PC-3 (cell line): ENCODE data around the gene CCL15. TPM values are rescaled to one million over a fixed set of nuclear protein-coding genes. Genes with fewer than 3 reads are reported as not detected.

Experiments used
- ATAC-seq: fragments of 200-7000 bp; cut with Tn5 transposase; 2 replicates; pipeline ENCODE4 v1.9.1; 2020; ENCODE audit warnings: mild to moderate bottlenecking, moderate library complexity
- BruUV-seq: library from RNA; stranded (reverse); fragments of 400-500 nt; replicated peaks from 2 replicates; lab custom pipeline; 2021; lab: Mats Ljungman, UMichigan
- CTCF ChIA-PET: fragments of 300-600 bp; sonication (Branson Sonifier 250); formaldehyde crosslinking; loops from one replicate; lab custom pipeline; 2022; ENCODE audit warnings: antibody characterized with exemption; lab: Charles Lee
- POLR2A ChIA-PET: fragments of 300-600 bp; sonication (Branson Sonifier 250); formaldehyde crosslinking; loops from one replicate; lab custom pipeline; 2022; ENCODE audit warnings: antibody characterized with exemption; ENCODE audit not compliant: unreplicated experiment; lab: Charles Lee
- DNase-seq: peaks from one replicate; pipeline ENCODE4 v3.0.0-alpha.2; 2015
- H2AFZ ChIP-seq: fragments of 300-600 bp; sonication (generic); 2 replicates; pipeline ENCODE4 v1.6.0; 2016; ENCODE audit warnings: antibody characterized with exemption, low read length
- H3F3A ChIP-seq: fragments of 300-600 bp; sonication (generic); one replicate; pipeline ENCODE4 v1.6.0; 2017; ENCODE audit warnings: antibody characterized with exemption, low read length, control low read depth, mild to moderate bottlenecking; ENCODE audit not compliant: unreplicated experiment
- H3K27ac ChIP-seq: fragments of 300-600 bp; sonication (generic); 2 replicates; pipeline ENCODE4 v1.5.1; 2016; ENCODE audit warnings: mild to moderate bottlenecking, low read length
- H3K27me3 ChIP-seq: fragments of 300-600 bp; sonication (generic); 2 replicates; pipeline ENCODE4 v1.6.1; 2016; ENCODE audit warnings: low read length, mixed read lengths
- H3K36me3 ChIP-seq: fragments of 300-600 bp; sonication (generic); 2 replicates; pipeline ENCODE4 v1.6.1; 2016; ENCODE audit warnings: low read depth, mixed run types, low read length, mixed read lengths
- H3K4me1 ChIP-seq: fragments of 300-600 bp; sonication (generic); 2 replicates; pipeline ENCODE4 v1.5.1; 2016; ENCODE audit warnings: low read length; ENCODE audit not compliant: insufficient read depth
- H3K4me2 ChIP-seq: fragments of 300-600 bp; sonication (generic); 2 replicates; pipeline ENCODE4 v1.6.0; 2016; ENCODE audit warnings: low read length
- H3K4me3 ChIP-seq: fragments of 300-600 bp; sonication (generic); 2 replicates; pipeline ENCODE4 v1.5.1; 2016; ENCODE audit warnings: mild to moderate bottlenecking, low read length, mixed read lengths
- H3K79me2 ChIP-seq: fragments of 300-600 bp; sonication (generic); 2 replicates; pipeline ENCODE4 v1.6.1; 2017; ENCODE audit warnings: low read length, mixed read lengths
- H3K9ac ChIP-seq: fragments of 300-600 bp; sonication (generic); 2 replicates; pipeline ENCODE4 v1.6.0; 2016; ENCODE audit warnings: mild to moderate bottlenecking, low read length
- H3K9me2 ChIP-seq: fragments of 300-600 bp; sonication (generic); replicated peaks from 2 replicates; pipeline ENCODE4 v1.6.1; 2016; ENCODE audit warnings: mixed run types, low read length, mixed read lengths
- H3K9me3 ChIP-seq: fragments of 300-600 bp; sonication (generic); 2 replicates; pipeline ENCODE4 v1.6.1; 2016; ENCODE audit warnings: low read length, mixed read lengths
- H4K20me1 ChIP-seq: fragments of 300-600 bp; sonication (generic); 2 replicates; pipeline ENCODE4 v1.6.1; 2016; ENCODE audit warnings: low read length, mixed read lengths
- CTCF ChIP-seq: fragments of 300-600 bp; sonication (generic); conservative IDR thresholded peaks from 2 replicates; pipeline ENCODE4 v1.5.1; 2017; ENCODE audit warnings: antibody characterized with exemption, low read depth, mild to moderate bottlenecking, low read length
- EZH2 ChIP-seq: fragments of 300-600 bp; sonication (generic); IDR thresholded peaks from one replicate; pipeline ENCODE4 v1.6.1; 2017; ENCODE audit warnings: antibody characterized with exemption, mild to moderate bottlenecking, low read length; ENCODE audit not compliant: unreplicated experiment
- EZH2phosphoT487 ChIP-seq: fragments of 300-600 bp; sonication (generic); IDR thresholded peaks from 2 replicates; pipeline ENCODE4 v1.6.1; 2018; ENCODE audit warnings: mild to moderate bottlenecking, antibody characterized with exemption, low read length, borderline replicate concordance
- intact Hi-C: fragments of 100-400 bp; cut with micrococcal nuclease; formaldehyde crosslinking; loops from 2 replicates; pipeline ENCODE4 v1.9.0; 2023
- total RNA-seq: library from RNA; depleted of rRNA; stranded (reverse); fragments of >200 nt; gene quantifications from 2 replicates; pipeline ENCODE4 v1.2.3, GENCODE V29; 2014

CCL15 gene
- total RNA-seq, 1 experiment from 2014 or later = not detected

GRCh38 chr17:36036235-36036634 lies 34.9 kb upstream of the CCL15 start:
- no peaks in the 10 kb centered on the region for H3K36me3 ChIP-seq
- intact Hi-C loops = no loop called here
- ATAC-seq = no peak
- no peaks in the 10 kb centered on the region for H3K79me2 ChIP-seq
- CTCF ChIA-PET = no interaction called here
- H3K9ac ChIP-seq = no peak overlapping the region
- H3F3A ChIP-seq = no peaks in the 10 kb centered on the region
- no TSS peak for BruUV-seq
- no peak overlapping the region for H3K4me2 ChIP-seq
- H4K20me1 ChIP-seq = no peaks in the 10 kb centered on the region
- H3K4me3 ChIP-seq = no peak overlapping the region
- H3K9me2 ChIP-seq = no peaks in the 10 kb centered on the region
- POLR2A ChIA-PET = no interaction called here
- H3K4me1 ChIP-seq = no peaks in the 10 kb centered on the region
- no peak for DNase-seq
- H3K27me3 ChIP-seq = peaks cover 28% of the 10 kb centered on the region
- no peak overlapping the region for H2AFZ ChIP-seq
- no peaks in the 10 kb centered on the region for H3K9me3 ChIP-seq
- no peak overlapping the region for H3K27ac ChIP-seq
- TF ChIP-seq EZH2 (no peak), EZH2phosphoT487 (no peak), CTCF (no peak)

DNA sequence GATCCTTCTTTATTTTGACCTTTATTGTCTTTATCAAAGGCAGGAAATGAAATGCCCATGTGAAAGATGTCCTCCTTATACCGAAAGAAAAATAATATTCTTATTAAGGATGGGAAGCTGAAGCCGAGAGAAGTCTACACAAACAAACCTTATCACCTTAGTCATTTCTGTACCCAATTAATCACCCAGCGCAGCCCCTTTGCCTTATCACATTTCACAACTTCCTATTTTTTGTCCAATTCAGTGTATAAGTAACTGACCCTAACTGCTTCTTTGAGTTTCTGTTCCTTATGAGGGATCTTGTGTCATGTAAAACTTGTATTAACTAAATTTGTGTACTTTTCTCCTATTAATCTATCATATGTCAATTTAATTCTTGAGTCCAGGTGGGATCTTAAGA lies 32.8 kb upstream of the CCL15 start:
- ATAC-seq = no peak
- Histone ChIP-seq H3K27me3 (peaks cover 28% of the 10 kb centered on the region), H3K9ac (no peak overlapping the region), H3K4me1 (no peaks in the 10 kb centered on the region), H3F3A (no peaks in the 10 kb centered on the region), H2AFZ (no peak overlapping the region), H3K9me3 (no peaks in the 10 kb centered on the region), H3K4me3 (no peak overlapping the region), H3K36me3 (no peaks in the 10 kb centered on the region), H3K4me2 (no peak overlapping the region), H3K27ac (no peak overlapping the region), H4K20me1 (no peaks in the 10 kb centered on the region), H3K79me2 (no peaks in the 10 kb centered on the region), H3K9me2 (no peaks in the 10 kb centered on the region)
- ChIA-PET POLR2A (no interaction called here), CTCF (no interaction called here)
- TF ChIP-seq EZH2phosphoT487 = no peak
- no peak for TF ChIP-seq CTCF
- no peak for TF ChIP-seq EZH2
- DNase-seq = no peak
- no TSS peak for BruUV-seq
- intact Hi-C loops = no loop called here

- H2AFZ ChIP-seq = no peak overlapping the region
- ATAC-seq (no peak), DNase-seq (no peak)
- no peak overlapping the region for H3K27ac ChIP-seq
- H3K36me3 ChIP-seq = no peaks in the 10 kb centered on the region
- no peak for TF ChIP-seq EZH2
- TF ChIP-seq EZH2phosphoT487 = no peak
- TF ChIP-seq CTCF = no peak
- H3K4me3 ChIP-seq = no peak overlapping the region
- ChIA-PET POLR2A (no interaction called here), CTCF (no interaction called here)
- BruUV-seq = no TSS peak
- H3K4me2 ChIP-seq = no peak overlapping the region
- no peaks in the 10 kb centered on the region for H3K79me2 ChIP-seq
- no peak overlapping the region for H3K9ac ChIP-seq
- intact Hi-C loops = no loop called here
- no peaks in the 10 kb centered on the region for H3F3A ChIP-seq
- no peaks in the 10 kb centered on the region for H3K9me3 ChIP-seq
- no peaks in the 10 kb centered on the region for H4K20me1 ChIP-seq
- no peaks in the 10 kb centered on the region for H3K4me1 ChIP-seq
- no peaks in the 10 kb centered on the region for H3K9me2 ChIP-seq
- peaks cover 29% of the 10 kb centered on the region for H3K27me3 ChIP-seq
These were observed 29.6 kb upstream of the CCL15 start for GRCh38 chr17:36030956-36031355.
